SK-N-SH treated with all-trans-retinoic acid at 6 μM for 48 hours (cell line): Measurements from ENCODE around the gene SYNGR3.

Source experiments
- CSDC2 ChIP-seq: fragments of 250-450 bp; sonication (Bioruptor Pico); IDR thresholded peaks from 2 replicates; pipeline ENCODE4 v1.5.0; 2020; ENCODE audit warnings: mild to moderate bottlenecking, moderate library complexity
- RARB ChIP-seq: fragments of 250-450 bp; sonication (Bioruptor Pico); IDR thresholded peaks from 2 replicates; pipeline ENCODE4 v1.8.0; 2021; ENCODE audit warnings: mild to moderate bottlenecking, moderate library complexity
- TOX ChIP-seq: fragments of 250-450 bp; sonication (Bioruptor Pico); IDR thresholded peaks from 2 replicates; pipeline ENCODE4 v1.8.0; 2021; ENCODE audit warnings: mild to moderate bottlenecking, moderate library complexity, borderline replicate concordance
- ZC3H10 ChIP-seq: fragments of 250-450 bp; sonication (Bioruptor Pico); IDR thresholded peaks from 2 replicates; pipeline ENCODE4 v1.5.1; 2021; ENCODE audit warnings: mild to moderate bottlenecking, moderate library complexity
- ZFP30 ChIP-seq: fragments of 450-650 bp; formaldehyde crosslinking; IDR thresholded peaks from 2 replicates; pipeline ENCODE4 v1.5.0; 2022; ENCODE audit warnings: mild to moderate bottlenecking, moderate library complexity
- ZNF565 ChIP-seq: fragments of 450-650 bp; formaldehyde crosslinking; conservative IDR thresholded peaks from 2 replicates; pipeline ENCODE4 v1.5.0; 2020; ENCODE audit warnings: low read depth, mild to moderate bottlenecking, moderate library complexity
- ZNF70 ChIP-seq: fragments of 450-650 bp; formaldehyde crosslinking; IDR thresholded peaks from 2 replicates; pipeline ENCODE4 v1.5.0; 2020; ENCODE audit warnings: mild to moderate bottlenecking, moderate library complexity
- TF ChIP-seq, protein P1 (sequence below): fragments of 250-450 bp; sonication (Bioruptor Pico); IDR thresholded peaks from 2 replicates; pipeline ENCODE4 v1.8.0; 2020; ENCODE audit warnings: mild to moderate bottlenecking, moderate library complexity, borderline replicate concordance
- TF ChIP-seq, protein P2 (sequence below): fragments of 250-450 bp; sonication (Bioruptor Pico); IDR thresholded peaks from 2 replicates; pipeline ENCODE4 v1.8.0; 2021; ENCODE audit warnings: low read depth, mild to moderate bottlenecking, moderate library complexity, borderline replicate concordance

DNA sequence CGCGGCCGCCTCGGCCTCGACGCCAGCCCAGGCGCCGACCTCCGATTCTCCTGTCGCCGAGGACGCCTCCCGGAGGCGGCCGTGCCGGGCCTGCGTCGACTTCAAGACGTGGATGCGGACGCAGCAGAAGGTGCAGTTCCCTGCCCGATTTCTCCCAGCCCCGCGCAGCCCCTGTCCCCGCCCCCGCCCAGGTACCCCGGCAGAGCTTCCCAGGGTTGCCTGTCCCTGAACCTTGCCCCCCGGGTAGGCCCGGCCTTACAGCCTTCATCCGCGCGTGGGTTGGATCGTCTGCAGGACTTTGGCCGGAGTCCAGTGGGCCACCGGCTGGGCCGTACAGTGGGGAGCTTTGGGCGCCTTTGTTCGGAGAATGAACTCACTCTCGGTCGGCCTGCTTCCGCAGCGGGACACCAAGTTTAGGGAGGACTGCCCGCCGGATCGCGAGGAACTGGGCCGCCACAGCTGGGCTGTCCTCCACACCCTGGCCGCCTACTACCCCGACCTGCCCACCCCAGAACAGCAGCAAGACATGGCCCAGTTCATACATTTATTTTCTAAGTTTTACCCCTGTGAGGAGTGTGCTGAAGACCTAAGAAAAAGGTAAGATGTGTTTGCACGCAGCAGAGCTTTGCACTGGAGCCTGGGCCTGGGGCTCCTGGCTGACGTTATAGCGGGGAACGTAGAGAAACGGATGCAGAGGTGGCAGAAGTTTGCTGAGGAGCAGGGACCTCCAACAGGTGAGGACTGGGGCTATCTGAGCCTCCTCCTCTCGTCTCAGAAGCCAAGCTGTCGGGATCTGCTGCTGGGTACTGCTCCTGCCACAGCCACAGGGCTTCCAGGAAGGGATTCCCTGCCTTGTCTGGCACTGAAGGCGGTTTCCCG, 5.2 kb upstream of the SYNGR3 start:
- TF ChIP-seq ZNF70, result no peak
- TF ChIP-seq CSDC2 (CRISPR knock-in tag), result no peak
- no peak for TF ChIP-seq TOX (CRISPR knock-in tag)
- TF ChIP-seq ZC3H10 (CRISPR knock-in tag), result no peak
- TF ChIP-seq, protein P1, sequence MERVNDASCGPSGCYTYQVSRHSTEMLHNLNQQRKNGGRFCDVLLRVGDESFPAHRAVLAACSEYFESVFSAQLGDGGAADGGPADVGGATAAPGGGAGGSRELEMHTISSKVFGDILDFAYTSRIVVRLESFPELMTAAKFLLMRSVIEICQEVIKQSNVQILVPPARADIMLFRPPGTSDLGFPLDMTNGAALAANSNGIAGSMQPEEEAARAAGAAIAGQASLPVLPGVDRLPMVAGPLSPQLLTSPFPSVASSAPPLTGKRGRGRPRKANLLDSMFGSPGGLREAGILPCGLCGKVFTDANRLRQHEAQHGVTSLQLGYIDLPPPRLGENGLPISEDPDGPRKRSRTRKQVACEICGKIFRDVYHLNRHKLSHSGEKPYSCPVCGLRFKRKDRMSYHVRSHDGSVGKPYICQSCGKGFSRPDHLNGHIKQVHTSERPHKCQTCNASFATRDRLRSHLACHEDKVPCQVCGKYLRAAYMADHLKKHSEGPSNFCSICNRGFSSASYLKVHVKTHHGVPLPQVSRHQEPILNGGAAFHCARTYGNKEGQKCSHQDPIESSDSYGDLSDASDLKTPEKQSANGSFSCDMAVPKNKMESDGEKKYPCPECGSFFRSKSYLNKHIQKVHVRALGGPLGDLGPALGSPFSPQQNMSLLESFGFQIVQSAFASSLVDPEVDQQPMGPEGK (CRISPR knock-in tag), result no peak
- TF ChIP-seq ZNF565 (CRISPR knock-in tag), result no peak
- TF ChIP-seq ZFP30 (CRISPR knock-in tag), result no peak
- TF ChIP-seq RARB (CRISPR knock-in tag), result no peak
- TF ChIP-seq, protein P2, sequence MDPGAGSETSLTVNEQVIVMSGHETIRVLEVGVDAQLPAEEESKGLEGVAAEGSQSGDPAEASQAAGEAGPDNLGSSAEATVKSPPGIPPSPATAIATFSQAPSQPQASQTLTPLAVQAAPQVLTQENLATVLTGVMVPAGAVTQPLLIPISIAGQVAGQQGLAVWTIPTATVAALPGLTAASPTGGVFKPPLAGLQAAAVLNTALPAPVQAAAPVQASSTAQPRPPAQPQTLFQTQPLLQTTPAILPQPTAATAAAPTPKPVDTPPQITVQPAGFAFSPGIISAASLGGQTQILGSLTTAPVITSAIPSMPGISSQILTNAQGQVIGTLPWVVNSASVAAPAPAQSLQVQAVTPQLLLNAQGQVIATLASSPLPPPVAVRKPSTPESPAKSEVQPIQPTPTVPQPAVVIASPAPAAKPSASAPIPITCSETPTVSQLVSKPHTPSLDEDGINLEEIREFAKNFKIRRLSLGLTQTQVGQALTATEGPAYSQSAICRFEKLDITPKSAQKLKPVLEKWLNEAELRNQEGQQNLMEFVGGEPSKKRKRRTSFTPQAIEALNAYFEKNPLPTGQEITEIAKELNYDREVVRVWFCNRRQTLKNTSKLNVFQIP (CRISPR knock-in tag), result no peak
